GM19328 (cell line): ENCODE measurements around the gene MYOF.
"Not testable (repeated sequence)": the region's sequence is repeated elsewhere in the genome, so short reads cannot be mapped to it uniquely, and the experiment has no call there.

ENCODE experiments used
- ATAC-seq: cut with Tn5 transposase; IDR thresholded peaks from one replicate; pipeline ENCODE4 v1.9.1; 2021; ENCODE audit warnings: mild to moderate bottlenecking, moderate library complexity; ENCODE audit not compliant: unreplicated experiment

Gene MYOF

GRCh38 chr10:93352638-93353383, 129.3 kb downstream of the MYOF start:
- ATAC-seq, result no peak

- ATAC-seq, result no peak
These were observed 135.4 kb downstream of the MYOF start for GRCh38 chr10:93346694-93347093.

DNA sequence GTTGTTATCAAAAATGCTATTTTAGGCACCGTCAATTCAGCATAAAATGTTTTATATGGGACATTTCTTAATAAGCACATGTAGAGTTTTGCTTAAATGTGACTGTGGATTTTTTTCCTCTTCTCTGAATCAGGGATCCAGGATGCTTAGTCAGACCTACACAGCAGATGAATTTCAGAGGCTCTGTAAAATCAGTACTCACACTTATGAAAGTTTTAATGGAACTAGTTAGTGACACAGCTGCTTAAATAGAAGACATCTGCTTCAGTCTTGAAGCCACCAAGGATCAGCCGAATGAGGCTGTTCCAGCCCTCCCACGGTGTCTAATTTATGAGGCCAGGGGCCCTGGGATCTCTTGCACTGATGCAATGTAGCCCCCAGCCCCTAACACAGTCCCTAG, 136.0 kb downstream of the MYOF start:
- no peak for ATAC-seq

DNA sequence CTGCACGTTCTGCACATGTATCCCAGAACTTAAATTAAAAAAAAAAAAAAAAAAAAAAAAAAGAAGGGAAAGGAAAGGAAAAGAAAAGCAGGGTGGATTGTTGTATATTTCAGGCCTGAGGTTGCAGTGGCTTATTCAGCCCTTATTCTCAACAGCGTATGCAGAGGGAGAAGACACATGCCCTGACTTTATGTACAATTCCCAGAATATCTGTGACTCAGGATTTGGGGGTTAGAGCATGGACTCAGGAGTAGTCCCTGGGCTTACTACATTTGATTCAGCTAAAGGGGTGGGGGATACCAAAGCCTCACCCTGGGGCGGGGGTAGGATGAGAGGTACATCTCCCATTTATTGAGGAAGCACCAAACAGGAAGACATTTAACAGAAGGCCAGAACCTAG, 137.4 kb downstream of the MYOF start:
- no peak for ATAC-seq

GRCh38 chr10:93342921-93343320, 139.2 kb downstream of the MYOF start:
- ATAC-seq, result no peak

DNA sequence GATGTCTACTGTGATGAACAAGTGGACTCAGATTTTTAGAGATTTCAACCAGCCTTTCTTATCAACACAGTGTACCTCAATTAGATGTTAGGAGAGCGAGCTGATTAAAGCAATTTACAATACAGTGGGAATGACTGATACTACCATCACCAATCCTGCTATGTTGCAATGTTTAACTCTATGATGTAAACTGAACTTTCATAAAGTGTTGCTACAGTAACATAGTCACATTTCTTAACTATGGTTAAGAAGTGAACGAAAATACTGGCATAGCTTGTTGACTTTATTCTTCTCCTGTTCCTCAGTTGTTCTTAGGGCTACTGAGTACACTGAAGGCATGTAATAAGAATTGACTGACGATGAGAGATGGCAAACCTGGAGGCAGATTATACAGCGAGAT, 139.8 kb downstream of the MYOF start:
- ATAC-seq, result no peak

DNA sequence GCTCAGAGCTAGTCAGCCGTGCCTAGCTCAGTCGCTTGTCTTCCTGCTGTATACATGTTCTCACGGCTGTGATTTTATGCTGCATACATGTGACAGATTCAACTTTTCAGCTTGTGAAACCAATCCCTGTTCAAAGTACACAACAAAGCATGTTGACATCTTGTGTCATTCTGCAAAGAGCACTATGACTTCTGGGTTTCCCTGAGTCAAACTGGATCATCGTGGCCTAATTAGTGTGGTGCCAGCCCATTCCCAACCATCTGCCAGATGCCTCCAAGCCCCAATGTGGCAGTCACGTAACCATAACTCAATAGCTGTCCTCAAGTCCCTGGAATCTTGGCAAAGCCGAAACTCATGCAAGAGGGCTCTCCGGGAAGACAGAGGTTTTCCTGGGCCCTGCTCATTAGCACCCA, 144.8 kb downstream of the MYOF start:
- ATAC-seq, result no peak

- no peak for ATAC-seq
These were observed 145.5 kb downstream of the MYOF start for GRCh38 chr10:93336678-93337077.

- ATAC-seq, result no peak
These were observed 146.0 kb downstream of the MYOF start for GRCh38 chr10:93336110-93336509.

GRCh38 chr10:93334901-93335327, 147.2 kb downstream of the MYOF start:
- ATAC-seq, result no peak

DNA sequence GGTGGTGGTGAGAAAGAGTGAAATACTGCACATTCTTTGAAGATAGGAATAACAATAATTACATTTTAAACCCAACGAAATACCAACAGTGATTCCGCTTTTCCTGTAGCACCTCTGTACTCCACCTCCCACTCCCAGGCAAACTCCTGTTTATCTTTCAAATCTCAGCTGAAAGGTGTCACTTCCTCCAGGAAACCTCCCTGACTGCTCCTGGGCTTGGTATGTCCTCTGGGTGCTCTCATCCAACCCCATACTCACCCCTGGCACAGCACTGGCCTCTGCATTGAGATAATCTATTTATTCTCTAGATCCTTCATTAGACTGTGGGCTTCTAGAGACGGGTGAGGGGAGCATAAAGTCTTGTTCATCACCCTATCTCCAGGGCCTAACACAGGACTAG, 148.0 kb downstream of the MYOF start:
- ATAC-seq, result no peak

GRCh38 chr10:93333278-93333978, 148.7 kb downstream of the MYOF start:
- no peak for ATAC-seq

- no peak for ATAC-seq
These were observed 151.3 kb downstream of the MYOF start for GRCh38 chr10:93330824-93331223.

DNA sequence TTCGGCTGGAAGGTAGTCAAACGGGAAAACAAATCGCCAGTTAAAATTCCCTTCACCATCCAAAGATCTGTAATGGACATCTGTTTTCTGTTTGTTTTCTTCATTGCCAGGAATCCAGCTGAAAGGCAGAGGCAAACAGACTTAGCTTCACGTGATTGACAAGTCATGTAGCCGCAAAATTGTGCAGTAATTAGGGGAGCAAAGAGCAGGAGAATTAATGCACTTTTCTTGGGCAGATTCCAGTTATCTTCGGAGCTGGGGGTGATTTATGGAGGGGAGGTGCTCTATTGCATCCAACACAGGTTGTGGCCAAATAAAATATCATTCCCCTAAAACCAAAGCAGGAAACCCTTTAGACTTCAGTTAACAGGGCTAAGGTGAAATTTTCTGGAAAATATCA, 162.2 kb downstream of the MYOF start:
- no peak for ATAC-seq

DNA sequence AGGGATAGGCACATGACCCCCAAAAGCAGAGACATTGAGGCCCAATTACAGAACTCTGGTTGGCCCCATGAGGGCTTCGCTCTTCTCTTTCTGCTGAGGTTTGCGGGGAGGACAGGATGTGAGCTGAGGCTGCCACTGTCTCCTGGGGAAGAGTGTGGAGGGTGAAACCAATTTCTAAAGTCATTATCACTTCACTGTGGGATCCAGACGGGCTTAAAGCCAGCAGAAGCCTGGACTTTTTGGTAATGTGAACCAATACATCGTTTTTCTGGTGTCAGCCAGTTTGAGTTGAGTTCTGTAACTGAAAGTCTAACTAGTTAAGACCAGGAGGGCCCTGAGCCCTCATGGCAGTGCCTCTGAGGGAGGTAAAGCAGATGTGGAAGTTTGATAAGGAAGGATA, 163.0 kb downstream of the MYOF start:
- ATAC-seq, result no peak

- ATAC-seq, result no peak
These were observed 166.9 kb downstream of the MYOF start for GRCh38 chr10:93315246-93315645.

DNA sequence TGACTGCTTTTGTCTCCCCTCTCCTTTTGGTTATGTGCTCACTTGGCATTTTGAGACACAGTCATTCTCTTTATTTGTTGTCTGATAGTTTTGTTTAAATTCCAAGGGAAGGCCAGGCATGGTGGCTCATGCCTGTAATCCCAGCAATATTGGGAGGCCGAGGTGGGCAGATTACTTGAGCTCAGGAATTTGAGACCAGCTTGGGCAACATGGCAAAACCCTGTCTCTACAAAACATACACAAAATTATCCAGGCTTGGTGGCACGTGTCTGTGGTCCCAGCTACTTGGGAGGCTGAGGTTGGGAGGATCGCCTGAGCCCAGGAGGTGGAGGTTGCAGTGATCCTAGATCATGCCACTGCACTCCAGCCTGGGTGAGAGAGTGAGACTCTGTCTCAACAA, 167.5 kb downstream of the MYOF start:
- ATAC-seq, result not testable (repeated sequence)

- ATAC-seq, result no peak
These were observed 168.3 kb downstream of the MYOF start for GRCh38 chr10:93313798-93314197.

DNA sequence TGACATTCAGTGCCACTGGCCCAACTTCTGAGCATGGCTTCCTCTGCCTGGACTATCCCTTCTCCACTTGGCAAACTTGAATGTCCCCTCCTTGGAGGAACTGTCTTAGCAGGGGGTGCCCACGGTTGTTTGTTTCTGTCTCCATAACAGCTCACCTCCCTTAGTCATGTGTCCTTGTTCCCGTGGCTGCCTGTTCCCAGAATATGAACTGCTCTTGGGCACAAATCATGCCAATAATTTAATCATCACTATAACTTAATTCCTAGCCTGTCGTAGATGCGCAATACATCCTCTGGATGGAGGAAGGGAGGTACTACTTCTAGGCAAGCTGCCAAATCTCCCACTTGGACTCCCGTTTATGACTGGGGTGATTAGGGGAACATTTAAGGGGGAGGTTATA, 173.1 kb downstream of the MYOF start:
- no peak for ATAC-seq

DNA sequence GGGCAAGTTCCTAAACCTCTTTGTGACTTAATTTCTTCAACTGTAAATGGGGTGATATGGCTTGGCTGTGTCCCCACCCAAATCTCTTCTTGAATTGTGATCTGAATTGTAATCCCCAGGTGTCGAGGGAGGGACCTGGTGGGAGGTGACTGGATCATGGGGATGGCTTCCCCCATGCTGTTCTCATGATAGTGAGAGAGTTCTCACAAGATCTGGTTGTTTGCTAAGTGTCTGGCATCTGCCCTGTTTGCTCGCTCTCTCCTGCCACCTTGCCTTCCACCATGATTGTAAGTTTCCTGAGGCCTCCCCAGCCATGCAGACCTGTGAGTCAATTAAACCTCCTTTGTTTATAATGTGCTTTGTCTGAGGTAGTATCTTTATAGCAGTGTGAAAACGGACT, 177.0 kb downstream of the MYOF start:
- ATAC-seq, result no peak

DNA sequence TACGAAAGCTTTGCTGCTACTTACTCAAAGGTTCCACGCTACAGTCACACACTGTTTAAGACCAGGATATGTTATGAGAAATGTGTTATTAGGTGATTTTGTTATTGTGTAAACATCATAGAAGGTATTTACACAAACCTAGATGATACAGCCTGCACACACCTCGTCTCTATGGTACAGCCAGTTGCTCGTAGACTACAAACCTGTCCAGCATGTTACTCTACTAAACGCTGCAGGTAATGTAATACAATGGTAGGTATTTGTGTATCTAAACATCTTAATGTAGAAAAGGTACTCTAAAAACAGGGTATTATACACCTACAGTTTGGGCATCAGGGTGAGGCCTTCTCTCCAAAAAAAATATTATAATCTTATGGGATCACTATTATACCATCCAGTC, 181.2 kb downstream of the MYOF start:
- ATAC-seq, result no peak

DNA sequence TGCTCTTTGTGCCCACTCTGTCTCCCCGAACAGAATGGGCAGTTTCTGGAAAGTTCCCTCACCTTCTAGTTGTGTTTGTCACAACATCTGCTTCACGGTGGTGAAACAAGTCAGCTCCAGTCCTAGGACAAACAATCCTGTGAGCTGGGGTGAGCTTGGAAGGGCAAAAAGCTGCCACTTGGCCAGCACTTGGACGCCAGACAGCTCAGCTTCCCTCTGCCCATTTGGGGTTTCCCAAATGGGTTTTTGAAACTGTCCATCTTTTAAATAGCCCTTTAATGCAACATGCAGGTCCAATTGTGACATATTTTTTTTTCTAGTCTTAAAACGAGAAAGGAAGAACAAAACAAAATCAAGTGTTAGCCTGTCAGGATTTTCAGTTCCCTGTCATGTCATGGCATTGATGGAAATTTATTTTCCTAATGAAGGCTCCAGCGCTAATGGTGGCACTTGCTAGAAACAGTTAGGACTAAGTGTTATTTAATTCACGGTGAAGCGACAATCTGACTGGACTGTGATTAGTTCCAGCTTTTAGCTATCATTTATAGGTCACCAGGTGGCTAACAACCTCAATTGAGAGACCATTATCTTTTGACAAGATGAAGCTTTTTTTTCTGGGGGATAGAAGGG, 181.7 kb downstream of the MYOF start:
- ATAC-seq, result no peak
